Right atrium auricular region (tissue), 2 donors: ENCODE results near the gene SLC34A3. TPM values are rescaled to one million over a fixed set of nuclear protein-coding genes. Genes with fewer than 3 reads are reported as not detected.

Experiments used
- DNase-seq: peaks from one replicate; pipeline ENCODE4 v3.0.0-alpha.2; 2019; ENCODE audit warnings: low spot score
- H3K27ac ChIP-seq, 2 donors: fragments of 200-600 bp; sonication (generic); 1 replicate in 1 of 2; 2 replicates in 1 of 2; pipeline ENCODE4 v1.5.1; 2016 to 2019
- H3K27me3 ChIP-seq, 2 donors: fragments of 200-600 bp; sonication (generic); one replicate each; pipeline versions ENCODE4 v1.5.1 to v1.6.0; 2017 to 2019
- H3K36me3 ChIP-seq: fragments of 200-600 bp; sonication (generic); one replicate; pipeline ENCODE4 v1.5.1; 2016
- H3K4me1 ChIP-seq, 2 donors: fragments of 200-600 bp; sonication (generic); one replicate each; pipeline versions ENCODE4 v1.5.1 to v1.6.0; 2017 to 2019
- H3K4me3 ChIP-seq, 2 donors: fragments of 200-600 bp; sonication (generic); 1 replicate in 1 of 2; 2 replicates in 1 of 2; pipeline ENCODE4 v1.5.1; 2017 to 2019; ENCODE audit warnings: mild to moderate bottlenecking in 1 of 2, moderate library complexity in 1 of 2
- H3K9me3 ChIP-seq, 2 donors: fragments of 200-600 bp; sonication (generic); one replicate each; pipeline ENCODE4 v1.5.1; 2019
- total RNA-seq, 2 donors: library from RNA; depleted of rRNA; stranded (reverse); fragments of >200 nt; gene quantifications; one replicate each; pipeline ENCODE4 v1.1.0, GENCODE V29; 2016
- TF ChIP-seq, protein P1 (sequence below), 2 donors: fragments of 200-600 bp; sonication (generic); IDR thresholded peaks; one replicate each; pipeline ENCODE4 v1.5.1; 2019; ENCODE audit warnings: antibody characterized with exemption in 2 of 2

The SLC34A3 gene
- total RNA-seq, 2 donors from 2014 or later, result not detected

- Histone ChIP-seq H3K27me3 (no peaks in the 10 kb centered on the region), H3K4me3 (peak overlapping the region; percentile 84 to 98), H3K36me3 (peaks cover 25% of the 10 kb centered on the region), H3K27ac (peak overlapping the region; percentile 92 to 97), H3K9me3 (no peaks in the 10 kb centered on the region), H3K4me1 (peaks cover 0 to 53% of the 10 kb centered on the region in 2 donors)
- no peak for DNase-seq
- TF ChIP-seq, protein P1, sequence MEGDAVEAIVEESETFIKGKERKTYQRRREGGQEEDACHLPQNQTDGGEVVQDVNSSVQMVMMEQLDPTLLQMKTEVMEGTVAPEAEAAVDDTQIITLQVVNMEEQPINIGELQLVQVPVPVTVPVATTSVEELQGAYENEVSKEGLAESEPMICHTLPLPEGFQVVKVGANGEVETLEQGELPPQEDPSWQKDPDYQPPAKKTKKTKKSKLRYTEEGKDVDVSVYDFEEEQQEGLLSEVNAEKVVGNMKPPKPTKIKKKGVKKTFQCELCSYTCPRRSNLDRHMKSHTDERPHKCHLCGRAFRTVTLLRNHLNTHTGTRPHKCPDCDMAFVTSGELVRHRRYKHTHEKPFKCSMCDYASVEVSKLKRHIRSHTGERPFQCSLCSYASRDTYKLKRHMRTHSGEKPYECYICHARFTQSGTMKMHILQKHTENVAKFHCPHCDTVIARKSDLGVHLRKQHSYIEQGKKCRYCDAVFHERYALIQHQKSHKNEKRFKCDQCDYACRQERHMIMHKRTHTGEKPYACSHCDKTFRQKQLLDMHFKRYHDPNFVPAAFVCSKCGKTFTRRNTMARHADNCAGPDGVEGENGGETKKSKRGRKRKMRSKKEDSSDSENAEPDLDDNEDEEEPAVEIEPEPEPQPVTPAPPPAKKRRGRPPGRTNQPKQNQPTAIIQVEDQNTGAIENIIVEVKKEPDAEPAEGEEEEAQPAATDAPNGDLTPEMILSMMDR (IDR thresholded peaks at IDR 0.05), result no peak
These were observed 41.1 kb upstream of the SLC34A3 start for GRCh38 chr9:137189297-137190295.

DNA sequence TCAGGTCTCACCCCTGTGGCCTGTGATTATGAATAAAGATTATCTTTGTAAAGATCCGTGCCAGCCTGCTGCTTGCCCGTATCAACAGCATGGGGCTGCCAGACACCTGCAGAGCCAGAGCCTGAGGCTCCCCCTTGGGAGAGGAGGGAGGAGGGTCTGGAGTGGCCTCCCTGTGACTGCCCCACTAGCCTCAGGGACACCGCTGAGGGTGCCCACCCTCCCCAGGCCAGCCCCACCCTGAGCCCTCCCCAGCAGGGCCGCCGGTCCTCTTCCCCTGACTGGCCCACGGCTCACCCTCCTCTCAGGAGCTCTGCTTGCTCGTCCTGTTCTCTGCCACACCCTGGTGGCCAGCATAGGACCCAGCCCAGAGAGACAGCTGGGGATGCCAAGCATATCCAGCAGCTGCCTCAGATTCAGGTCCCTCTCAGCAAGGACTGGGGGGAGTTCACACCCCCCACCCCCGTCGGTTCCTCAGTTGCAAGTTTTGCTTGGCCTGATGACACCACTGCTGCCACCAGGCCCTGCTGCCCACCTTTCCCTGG, 40.3 kb upstream of the SLC34A3 start:
- Histone ChIP-seq H3K27me3 (no peaks in the 10 kb centered on the region), H3K27ac (peak overlapping the region in 1 of 2 donors; percentile 92), H3K4me3 (no peak overlapping the region), H3K9me3 (no peaks in the 10 kb centered on the region), H3K4me1 (peaks cover 0 to 61% of the 10 kb centered on the region in 2 donors), H3K36me3 (peaks cover 23% of the 10 kb centered on the region)
- DNase-seq, result no peak
- TF ChIP-seq, protein P1 (IDR thresholded peaks at IDR 0.05), result no peak

DNA sequence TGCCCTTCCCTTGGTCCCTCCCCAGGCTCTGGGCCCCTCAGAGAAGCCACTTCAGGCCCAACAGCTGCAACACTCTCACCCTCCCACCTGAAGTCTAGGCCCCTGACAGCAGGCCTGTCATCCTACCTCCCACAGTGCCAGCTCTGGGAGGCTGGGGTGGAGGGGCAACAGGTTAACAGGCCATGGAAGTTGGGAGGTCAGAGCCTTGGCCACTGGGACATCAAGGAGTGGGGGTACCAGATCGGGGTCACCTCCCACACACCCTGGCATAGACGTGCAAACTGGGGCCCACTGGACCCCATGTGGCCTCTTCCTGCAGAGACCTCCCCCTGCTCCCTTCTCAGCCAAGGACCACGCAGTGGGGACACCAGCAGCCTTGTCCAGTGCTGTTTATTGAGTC, 39.5 kb upstream of the SLC34A3 start:
- H3K4me3 ChIP-seq, result no peak overlapping the region
- DNase-seq, result no peak
- H3K4me1 ChIP-seq, result peaks cover 0 to 63% of the 10 kb centered on the region in 2 donors
- H3K9me3 ChIP-seq, result no peaks in the 10 kb centered on the region
- peaks cover 14% of the 10 kb centered on the region for H3K36me3 ChIP-seq
- no peaks in the 10 kb centered on the region for H3K27me3 ChIP-seq
- TF ChIP-seq, protein P1 (IDR thresholded peaks at IDR 0.05), result no peak
- no peak overlapping the region for H3K27ac ChIP-seq

- Histone ChIP-seq H3K4me1 (peaks cover 0 to 63% of the 10 kb centered on the region in 2 donors), H3K9me3 (no peaks in the 10 kb centered on the region), H3K36me3 (peaks cover 13% of the 10 kb centered on the region), H3K4me3 (no peak overlapping the region), H3K27me3 (no peaks in the 10 kb centered on the region), H3K27ac (no peak overlapping the region)
- TF ChIP-seq, protein P1 (IDR thresholded peaks at IDR 0.05), result no peak
- no peak for DNase-seq
These were observed 38.8 kb upstream of the SLC34A3 start for GRCh38 chr9:137191691-137192447.

GRCh38 chr9:137192448-137192780, 38.3 kb upstream of the SLC34A3 start:
- TF ChIP-seq, protein P1 (IDR thresholded peaks at IDR 0.05), result no peak
- H3K4me3 ChIP-seq, result no peak overlapping the region
- peaks cover 0 to 63% of the 10 kb centered on the region in 2 donors for H3K4me1 ChIP-seq
- H3K36me3 ChIP-seq, result peaks cover 13% of the 10 kb centered on the region
- H3K9me3 ChIP-seq, result no peaks in the 10 kb centered on the region
- DNase-seq, result no peak
- no peaks in the 10 kb centered on the region for H3K27me3 ChIP-seq
- H3K27ac ChIP-seq, result no peak overlapping the region
